ENCODE measurements around the gene FGF13. TPM values are rescaled to one million over a fixed set of nuclear protein-coding genes. Genes with fewer than 3 reads are reported as not detected.
A peak's percentile ranks its signal among the peaks of the same experiment; 100 is the strongest.

The FGF13 gene
- total RNA-seq = 17.1 and 27.4 TPM in 2 replicates

DNA sequence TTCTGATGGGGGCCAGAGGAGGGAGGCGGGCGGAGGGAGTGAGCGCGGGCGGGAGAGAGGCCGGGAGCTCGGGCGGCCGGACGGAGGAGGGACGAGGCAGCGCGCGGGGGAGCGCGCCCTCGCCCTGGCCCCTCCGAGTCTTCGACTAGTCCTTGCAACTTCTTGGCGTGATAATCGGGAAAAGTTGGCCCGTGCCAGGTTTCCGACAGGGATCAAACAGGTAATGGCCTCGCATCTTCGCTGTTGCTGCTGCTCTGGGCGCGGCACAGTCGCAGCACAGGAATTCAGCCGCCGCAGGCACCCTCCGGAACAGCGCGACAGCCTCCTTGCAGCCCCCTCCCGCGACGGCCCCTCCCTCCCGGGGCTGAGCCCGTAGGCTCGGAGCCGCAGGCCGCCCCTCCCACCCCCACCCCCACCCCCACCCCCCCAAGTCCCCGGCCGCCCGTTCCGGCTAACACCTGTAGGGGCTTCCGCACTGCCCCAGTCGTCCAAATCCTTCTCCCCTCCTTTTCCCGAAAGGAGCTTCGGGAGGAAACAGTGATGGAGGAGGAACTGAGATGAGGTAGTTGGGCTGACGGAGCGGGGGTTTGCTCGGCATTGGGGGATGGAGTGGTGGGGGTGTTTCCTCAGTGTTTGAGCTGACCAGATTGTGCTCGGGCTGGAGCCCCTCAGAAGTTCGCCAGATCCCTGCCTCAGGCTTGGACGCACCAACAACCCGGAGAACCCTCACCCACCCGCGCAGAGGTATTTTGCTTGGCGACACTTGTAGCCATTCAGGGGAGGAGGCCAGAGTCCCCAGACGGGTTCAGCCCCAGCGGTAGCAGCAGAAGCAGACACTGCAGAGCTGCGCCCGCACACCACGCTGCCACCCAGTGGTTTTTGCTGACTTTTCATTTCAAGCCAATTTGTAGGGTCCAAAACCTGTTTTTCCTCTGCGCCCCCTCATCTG is at the start of gene FGF13:
FGF13 (minus strand) TSS at position 319 of the 949 bp plus-strand sequence. CDS start 714 bp downstream, outside the sequence.
- no peak for DNase-seq (ENCODE audit: extremely low read depth, low read depth, low spot score)

DNA sequence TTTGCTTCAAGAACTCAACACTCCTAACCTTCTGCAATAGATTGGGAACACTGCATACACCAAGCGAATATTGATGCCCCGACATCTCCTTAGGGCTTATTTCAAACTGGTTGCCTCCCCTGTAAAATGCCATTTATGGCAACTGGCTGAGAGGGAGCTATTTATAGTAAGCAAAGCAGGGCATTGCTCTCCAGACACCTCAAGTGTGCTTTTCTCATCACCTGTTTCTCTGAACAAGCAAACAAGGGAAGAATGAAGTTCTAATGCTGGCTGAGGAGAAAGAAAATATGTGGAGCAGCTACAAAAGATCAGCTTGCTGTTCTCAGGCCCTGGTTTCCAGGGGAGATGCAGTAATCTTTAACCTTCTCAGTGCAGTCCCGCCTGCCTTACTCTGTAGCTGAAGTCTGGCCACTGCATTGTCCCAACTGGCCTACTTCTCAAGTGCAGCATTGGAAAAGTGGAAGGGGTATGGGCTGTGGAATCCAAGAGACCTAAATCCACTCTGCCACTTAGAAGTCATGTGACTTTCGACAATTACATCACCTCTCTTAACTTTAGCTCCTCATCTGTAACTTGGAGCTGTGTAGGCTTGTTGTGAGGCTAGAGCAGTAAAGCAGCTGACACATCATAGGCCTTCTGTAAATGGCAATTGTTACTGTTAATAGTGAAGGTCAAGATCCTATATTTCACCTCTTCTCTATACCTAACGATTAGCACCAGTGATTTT is 47.9 kb upstream of the FGF13 start:
- DNase-seq (ENCODE audit: extremely low read depth, low read depth, low spot score) = no peak

DNA sequence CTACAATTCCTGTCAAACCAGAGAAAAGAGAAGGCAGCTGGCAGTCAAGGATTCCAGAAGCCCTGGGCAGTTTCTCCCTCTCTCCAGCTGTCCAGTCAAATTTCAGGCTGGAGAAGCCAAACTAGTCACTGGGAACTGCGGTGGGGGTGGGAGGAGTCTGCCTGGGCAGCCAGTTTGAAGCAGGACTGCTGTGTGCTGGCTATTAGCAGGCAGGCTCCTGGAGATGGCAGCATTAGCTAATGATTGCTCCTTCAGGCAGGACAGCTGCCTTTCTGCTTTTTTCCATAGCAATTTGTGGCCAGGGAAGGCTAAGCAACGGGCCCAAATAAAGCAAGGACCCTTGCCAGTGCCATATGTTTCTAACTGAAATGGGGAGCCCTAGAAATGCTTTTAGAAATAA is 44.7 kb upstream of the FGF13 start:
- no peak for DNase-seq (ENCODE audit: extremely low read depth, low read depth, low spot score)

GRCh38 chrX:138754861-138755260 is 43.3 kb upstream of the FGF13 start:
- DNase-seq (ENCODE audit: extremely low read depth, low read depth, low spot score) = no peak

DNA sequence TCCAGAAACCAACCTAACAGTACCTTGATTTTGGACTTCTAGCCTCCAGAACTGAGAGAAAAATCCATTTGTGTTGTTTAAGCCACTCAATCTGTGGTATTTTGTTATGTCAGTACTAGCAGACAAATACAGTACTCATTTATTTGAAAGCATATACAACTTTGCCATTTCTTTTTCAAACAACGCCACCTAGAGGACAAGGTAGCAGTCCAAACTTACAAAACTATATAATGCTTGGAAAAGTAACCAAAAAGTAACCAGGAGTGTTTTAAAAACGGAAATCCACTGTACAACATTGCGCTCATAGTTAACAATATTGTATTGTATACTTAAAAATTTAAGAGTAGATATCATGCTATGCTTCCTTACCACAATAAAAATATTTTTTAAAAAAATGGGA is 37.0 kb upstream of the FGF13 start:
- DNase-seq (ENCODE audit: extremely low read depth, low read depth, low spot score) = peak; percentile 3

GRCh38 chrX:138745196-138745595 is 33.7 kb upstream of the FGF13 start:
- peak; percentile 27 for DNase-seq (ENCODE audit: extremely low read depth, low read depth, low spot score)

DNA sequence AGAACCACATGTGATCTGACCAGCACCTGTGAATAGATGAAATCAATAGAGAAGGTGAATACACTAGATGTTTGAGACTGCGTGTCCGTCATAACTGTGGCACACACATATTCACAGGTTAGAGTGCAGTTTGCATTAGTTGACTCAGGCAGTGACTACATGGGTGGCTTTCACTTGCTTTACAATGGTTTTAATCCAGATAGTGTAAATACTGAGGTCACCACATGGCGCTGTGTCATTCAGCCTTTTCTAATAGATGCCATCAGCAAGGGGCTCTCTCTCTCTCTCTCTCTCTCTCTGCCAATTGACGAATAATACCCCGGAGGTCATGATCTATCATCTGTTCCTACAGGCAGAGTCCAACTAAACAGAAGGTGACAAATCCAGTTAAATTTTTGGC is 30.7 kb upstream of the FGF13 start:
- DNase-seq (ENCODE audit: extremely low read depth, low read depth, low spot score) = no peak

GRCh38 chrX:138740341-138740740 is 28.8 kb upstream of the FGF13 start:
- no peak for DNase-seq (ENCODE audit: extremely low read depth, low read depth, low spot score)

DNA sequence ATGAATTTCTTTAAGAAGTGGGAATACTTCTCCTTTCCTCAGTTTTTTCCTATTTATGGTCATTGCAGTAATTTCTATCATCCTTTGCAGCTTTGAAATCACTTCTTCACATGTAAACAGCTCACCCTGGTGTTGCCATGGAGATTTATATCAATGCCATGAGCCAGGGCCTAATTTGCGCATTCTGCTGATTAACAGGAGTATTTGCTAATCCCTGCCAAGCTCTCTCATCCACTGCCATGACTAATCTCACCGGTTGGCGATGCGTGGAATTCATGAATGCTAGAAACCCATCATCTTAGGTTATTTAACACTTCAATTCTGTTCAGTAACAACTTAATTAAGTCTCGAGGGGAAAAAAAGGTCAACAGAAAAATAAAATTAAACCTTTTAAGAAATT is 11.8 kb upstream of the FGF13 start:
- no peak for DNase-seq (ENCODE audit: extremely low read depth, low read depth, low spot score)

GRCh38 chrX:138719396-138719795 is 7.9 kb upstream of the FGF13 start:
- no peak for DNase-seq (ENCODE audit: extremely low read depth, low read depth, low spot score)

DNA sequence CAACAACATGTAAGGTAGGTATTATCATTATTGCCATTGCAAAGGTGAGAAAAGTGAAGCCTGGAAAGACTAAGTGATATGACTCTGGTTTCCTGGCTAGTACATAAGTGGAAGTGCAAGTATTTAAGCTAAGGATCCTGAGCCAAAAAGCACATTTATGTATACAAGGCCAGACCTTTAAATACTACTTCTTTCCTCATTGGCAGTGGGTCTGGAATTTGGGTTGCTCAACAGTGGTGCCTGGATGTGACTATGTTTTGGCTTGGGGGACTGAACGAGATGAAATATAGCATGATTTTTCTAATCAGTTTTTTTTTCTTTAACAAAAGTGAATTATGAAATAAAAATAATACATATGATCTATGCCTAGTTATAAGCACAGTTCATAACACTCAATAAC is 7.4 kb upstream of the FGF13 start:
- no peak for DNase-seq (ENCODE audit: extremely low read depth, low read depth, low spot score)

DNA sequence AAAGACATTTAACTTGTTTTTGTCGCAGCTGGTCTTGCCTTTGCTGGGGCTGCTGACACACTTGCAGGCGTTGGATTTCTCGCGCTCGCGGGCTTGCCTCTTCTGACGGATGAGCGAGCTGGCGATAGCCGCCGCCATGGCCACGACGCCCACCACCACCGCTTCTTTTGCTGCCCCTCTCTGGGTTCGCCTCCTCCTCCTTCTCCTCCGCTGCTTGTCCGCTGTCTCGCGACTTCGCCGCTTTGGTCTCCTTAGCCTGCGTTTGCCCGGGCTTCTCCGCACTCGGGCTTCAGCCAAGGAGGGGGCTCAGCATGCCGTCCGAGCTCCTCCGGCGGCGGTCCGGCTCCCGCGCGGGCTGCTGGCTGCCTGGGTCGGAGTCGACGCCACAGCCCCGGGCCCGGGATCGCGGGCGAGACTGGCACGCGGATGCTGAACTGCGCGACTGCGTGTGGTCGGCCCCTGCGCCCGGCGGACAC is 613 bp downstream of the FGF13 start:
- no peak for DNase-seq (ENCODE audit: extremely low read depth, low read depth, low spot score)

GRCh38 chrX:138709886-138710791 is 1.4 kb downstream of the FGF13 start:
- no peak for DNase-seq (ENCODE audit: extremely low read depth, low read depth, low spot score)

- DNase-seq (ENCODE audit: extremely low read depth, low read depth, low spot score) = no peak
Observed at GRCh38 chrX:138708268-138708667, 3.2 kb downstream of the FGF13 start.

DNA sequence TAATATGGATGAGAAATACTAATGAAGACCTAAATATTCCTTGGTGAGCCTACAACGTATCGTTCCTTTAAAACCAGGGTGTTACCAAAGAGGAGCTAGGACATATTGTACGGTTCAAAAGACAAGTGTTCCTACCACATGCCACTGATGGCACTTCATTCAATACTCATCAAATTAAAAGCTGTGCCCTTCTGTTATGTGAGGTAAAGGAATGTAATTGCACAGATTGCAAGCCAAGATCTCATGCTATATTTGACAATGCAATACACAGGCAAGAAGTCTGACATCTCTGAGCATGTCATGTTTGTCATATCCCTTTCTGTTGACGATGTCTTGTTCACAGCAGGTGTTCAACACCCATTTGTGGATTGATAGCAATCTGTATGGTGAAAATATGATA is 6.9 kb downstream of the FGF13 start:
- DNase-seq (ENCODE audit: extremely low read depth, low read depth, low spot score) = no peak

DNA sequence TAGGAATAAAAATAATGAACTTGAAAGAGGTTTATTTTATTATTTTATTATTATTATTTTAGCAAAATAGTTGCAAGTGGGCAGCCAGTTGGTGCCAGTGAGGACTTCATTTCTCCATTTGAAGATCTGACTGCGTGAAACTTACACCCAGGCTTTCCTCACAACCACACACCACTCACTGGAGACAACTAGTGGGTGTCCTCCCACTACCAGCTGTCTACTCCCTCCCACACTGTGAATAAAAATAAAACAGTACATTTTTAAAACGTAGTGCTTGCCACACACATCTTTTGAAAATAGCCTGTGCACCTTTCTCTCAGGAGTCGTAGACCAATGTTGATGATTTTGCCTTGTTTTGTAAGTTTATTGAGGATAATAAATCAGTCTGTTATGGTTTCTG is 7.4 kb downstream of the FGF13 start:
- no peak for DNase-seq (ENCODE audit: extremely low read depth, low read depth, low spot score)

GRCh38 chrX:138692591-138692990 is 18.9 kb downstream of the FGF13 start:
- no peak for DNase-seq (ENCODE audit: extremely low read depth, low read depth, low spot score)

DNA sequence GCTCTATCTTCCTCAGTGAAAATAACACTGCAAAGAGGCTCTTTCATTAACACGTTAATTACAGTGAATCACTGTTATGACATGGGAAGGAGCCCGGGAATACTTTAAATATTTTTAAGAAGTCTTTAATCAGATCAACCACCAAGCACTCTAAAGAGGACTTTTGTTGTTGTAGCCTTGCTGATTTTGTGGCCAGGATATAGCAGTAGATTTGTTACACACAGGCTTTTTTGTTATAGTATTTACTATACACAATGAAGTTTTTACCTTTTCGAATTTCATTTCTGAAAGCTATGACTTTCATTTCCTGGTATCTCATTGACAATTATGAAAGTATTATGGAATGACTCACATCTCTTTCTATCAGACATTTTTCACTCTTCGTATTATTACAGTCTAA is 20.3 kb downstream of the FGF13 start:
- no peak for DNase-seq (ENCODE audit: extremely low read depth, low read depth, low spot score)

DNA sequence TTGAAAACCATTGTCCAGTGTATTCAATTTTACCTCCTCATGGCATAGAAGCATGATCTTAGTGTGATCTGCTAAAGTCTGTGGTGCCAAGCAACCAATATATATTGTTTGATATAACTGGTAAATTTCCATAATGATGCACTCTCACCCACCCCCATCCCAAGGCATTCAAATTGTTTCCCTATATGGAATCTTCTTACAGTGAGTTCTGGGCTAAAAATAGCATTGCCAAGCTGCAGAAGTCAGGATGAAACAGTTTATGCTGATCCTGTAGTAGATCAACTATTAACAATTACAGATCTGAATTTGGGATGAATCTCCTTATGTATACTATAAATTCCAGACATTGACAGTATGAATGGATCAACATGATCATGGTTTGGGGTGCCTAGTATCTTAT is 20.9 kb downstream of the FGF13 start:
- DNase-seq (ENCODE audit: extremely low read depth, low read depth, low spot score) = no peak

GRCh38 chrX:138683600-138683999 is 27.9 kb downstream of the FGF13 start:
- no peak for DNase-seq (ENCODE audit: extremely low read depth, low read depth, low spot score)

GRCh38 chrX:138669693-138670092 is 41.8 kb downstream of the FGF13 start:
- DNase-seq (ENCODE audit: extremely low read depth, low read depth, low spot score) = no peak

Data from glomerular endothelial cell (primary cell).